ENCODE results near the gene ITGA8.
"Not testable (repeated sequence)": the region's sequence is repeated elsewhere in the genome, so short reads cannot be mapped to it uniquely, and the experiment has no call there.

The ITGA8 gene

DNA sequence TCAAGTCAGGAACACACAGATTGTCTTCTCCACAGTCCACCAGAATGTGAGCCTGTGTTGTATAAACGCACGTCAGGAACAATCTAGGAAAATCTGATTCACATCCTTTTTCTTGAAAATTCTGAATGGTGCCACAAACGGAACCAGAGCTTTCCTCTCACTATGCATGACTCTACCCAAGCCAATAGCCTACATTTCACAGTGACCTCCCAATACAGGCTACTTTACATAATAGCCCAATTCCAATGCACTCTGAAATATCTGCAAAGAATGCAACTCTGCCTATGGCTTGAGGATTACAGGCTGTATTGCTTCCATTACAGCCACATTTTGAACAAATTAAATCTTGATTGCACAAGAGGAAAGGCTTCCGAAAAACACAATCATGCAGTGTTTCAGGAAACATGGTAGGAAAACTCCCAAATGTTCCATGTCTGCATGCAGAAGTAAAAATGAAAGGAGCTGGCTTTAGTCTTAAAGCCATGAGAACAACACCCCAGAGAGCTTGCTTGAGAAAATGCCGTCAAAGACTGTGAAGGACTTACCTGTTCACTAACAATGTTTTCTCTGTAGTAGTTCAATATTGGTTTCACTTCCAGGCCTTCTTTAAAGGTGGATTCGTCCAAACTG lies 113.9 kb downstream of the ITGA8 start:
- no peak for DNase-seq

DNA sequence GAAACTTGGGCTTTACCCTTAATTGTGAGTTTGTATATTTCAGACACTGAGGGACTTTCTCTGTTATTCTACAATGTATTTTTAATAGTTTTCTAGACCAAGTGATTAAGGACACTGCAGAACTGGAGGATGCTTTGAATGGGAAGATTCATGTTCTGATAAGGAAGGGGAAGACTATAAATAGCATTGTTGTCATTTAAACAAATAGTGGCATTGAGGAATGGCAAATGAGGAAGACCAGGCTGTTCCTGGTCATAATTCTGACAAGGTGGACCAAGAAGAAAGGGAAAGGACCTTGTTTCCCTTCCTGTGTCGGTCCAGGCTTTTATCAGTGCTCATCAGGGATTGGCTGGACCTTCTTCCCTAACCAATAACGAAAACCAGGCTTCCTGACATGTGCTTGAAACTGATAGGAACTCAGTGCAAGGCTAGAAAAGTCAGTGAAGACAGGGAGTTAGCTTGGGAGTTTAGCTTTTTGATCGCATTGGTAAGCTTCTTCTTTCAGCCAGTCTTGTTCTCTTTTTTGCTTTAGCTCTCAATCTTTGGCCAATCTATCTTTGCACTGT lies 116.2 kb downstream of the ITGA8 start:
- DNase-seq: no peak

DNA sequence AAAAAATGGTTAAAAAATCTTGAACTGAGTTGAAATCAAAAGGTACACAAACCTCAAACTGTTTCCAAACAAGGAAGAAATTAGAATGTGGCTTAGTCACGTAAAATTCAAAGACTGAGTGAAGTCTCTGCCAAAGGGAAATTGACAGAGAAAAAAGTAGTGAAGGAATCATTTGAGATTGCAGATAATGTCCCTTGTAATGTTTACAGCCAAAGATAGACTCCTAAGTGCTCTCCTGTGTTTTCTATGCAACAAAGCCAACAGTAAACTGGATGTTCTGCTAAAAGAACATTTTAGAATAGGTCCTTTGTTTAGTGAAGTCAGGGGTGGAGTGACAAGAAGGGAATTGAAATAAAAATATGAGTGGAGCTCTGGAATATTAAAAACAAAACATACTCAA lies 117.9 kb downstream of the ITGA8 start:
- DNase-seq: no peak

DNA sequence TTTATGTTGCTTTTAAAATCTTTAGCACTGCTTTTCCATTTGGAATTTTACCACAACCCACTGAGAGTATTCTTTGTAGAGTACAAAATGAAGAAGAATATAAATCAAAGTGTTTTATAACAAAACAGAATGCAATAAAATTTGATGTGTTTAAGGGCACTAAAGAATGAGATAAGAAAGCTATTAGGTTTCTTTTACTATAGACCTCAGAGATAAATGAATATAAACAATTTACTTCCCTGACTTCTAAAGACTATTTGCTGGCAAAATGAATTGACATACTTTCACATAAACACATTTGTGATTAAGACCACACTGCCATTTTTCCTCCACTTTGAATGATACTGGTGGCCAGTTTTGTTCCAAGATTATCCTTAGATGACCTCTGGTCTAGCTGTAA lies 124.5 kb downstream of the ITGA8 start:
- no peak for DNase-seq

DNA sequence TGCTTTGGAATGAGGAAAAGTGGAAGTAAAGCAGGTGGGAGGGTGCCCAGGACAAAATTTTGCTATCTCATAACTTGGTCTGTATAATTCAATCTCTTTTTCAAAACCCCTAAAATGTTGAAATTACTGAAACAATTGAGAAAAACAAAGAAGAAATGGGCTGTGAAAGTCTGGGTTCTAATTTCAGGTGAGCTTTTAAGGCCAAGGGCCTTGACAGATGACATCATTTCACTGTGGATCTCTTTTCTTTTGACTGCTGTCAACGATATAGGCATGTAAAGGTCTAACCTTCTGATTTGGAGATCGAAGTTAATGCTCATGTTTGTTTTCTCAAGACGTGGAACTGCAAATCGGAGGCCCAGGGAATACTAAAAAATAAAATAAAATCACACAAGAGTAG lies 127.8 kb downstream of the ITGA8 start:
- DNase-seq: no peak

DNA sequence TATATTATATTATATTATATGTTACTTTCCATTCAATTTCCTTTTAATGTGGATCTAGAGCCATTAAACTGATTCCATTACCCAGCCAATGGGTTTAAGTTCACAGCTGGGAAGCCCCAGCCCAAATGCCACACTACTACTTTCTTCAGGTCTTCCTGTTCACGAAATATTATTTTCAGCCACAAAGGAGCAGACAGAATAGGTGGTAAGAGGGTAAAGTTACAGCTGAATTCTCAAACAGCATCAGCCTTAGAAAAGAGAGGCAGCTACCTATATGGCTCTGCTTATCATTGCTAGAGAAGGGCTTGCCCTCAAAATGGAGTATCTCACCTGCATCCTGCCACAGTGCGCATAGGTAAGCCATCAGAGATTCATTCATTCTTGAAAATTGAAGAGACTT lies 128.3 kb downstream of the ITGA8 start:
- DNase-seq: no peak

DNA sequence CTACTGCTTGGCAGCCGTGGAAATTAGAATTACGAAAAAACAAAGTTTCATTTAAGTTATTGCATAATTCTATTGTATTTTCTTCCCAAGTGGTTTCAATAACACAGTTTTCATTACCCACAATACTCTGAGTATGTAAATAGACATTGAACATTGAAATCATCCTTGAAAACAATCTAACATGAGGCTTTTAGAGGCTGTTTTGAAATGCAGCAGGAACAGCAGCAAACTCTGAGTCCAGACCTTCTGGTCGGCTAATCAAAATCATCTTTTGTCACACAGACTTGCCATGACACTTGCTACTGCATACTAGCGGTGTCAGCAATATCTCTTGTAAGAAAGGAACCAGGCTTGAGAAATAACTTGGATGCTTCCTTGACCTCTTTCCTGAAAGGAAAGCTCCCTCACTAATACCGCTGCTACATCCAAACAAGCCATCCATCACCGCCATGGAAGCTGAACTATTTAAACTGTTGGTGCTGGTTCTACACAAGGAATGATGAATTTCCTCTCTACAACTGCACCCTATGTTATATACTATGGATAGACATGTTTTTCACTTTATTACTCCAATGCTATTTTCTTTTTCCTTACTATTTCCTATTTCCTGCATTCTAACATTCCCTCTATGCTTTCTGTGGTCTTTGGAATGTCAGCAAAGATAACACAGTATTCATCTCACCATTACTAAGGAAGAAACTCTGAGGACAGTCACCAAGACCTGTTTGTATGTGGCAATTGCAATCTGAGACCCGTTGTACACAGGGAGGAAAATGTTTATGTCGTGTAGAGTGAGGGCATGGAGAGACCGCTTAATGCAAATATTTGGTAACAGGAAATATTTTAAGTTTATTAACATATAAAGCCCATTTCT lies 130.8 kb downstream of the ITGA8 start:
- no peak for DNase-seq

DNA sequence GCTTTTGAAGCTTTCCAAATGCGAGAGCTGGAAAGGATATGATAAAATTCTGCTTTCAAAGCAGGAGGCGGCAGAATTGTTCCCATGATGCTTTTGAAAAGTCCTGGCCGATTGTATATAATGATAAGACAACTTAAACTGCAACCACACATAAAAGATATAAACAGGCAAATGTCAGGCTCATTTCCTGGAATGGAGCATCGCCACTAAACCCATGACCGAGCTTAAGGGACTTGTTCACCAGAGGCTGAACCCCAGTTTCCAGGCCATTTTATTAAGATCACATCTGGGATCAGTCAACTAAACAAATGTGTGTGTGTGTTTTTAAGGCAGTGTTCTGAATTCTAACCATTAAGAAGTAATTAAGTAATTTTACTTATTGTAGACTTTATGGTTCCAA lies 131.6 kb downstream of the ITGA8 start:
- no peak for DNase-seq

DNA sequence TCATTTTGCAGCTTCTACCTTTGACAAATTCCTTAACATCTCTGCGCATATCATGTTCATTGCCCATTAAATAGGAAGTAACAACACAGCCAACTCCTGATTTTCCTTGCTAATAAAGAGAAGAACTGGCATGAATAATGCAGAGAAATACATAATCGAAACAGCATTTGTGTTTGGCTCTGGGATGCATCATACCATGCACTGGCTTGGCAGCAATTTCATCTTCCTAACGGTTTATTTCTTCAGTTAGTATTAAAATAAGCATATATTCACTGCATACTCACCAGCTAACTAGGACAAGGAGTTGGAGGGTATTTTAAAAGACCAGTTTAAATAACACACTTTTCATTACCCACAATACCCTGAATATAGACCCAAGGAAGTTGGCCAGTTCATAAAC lies 132.5 kb downstream of the ITGA8 start:
- no peak for DNase-seq

DNA sequence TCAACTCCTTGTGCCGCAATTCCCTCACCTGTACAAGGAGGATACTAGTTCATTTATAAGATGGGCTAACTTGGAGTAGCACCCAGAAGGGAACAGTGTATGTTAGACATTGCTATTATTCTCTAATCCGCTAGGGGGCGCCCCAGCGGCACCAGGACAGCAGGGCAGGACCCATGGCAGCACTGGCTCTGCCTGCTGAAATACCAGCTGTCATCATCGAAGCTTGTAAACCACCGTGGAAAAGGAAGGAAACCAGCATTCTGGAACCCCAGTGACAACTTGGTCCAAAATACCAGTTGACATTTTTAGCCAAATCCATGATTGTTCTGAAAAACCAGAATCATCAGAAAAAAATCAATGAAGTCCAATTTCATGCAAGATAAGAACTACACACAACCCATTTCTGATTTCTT lies 134.4 kb downstream of the ITGA8 start:
- no peak for DNase-seq

DNA sequence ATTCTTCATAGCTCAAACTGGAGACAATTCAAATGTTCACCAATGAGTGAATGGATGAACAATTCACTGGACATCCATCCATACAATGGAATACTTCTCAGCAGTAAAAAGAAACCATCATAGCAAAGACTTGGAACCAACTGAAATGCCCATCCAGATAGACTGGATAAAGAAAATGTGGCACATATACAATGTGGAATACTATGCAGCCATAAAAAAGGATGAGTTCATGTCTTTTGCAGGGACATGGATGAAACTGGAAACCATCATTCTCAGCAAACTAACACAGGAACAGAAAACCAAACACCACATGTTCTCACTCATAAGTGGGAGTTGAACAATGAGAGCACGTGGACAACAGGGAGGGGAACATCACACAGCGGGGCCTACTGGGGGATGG lies 136.8 kb downstream of the ITGA8 start:
- DNase-seq: not testable (repeated sequence)

DNA sequence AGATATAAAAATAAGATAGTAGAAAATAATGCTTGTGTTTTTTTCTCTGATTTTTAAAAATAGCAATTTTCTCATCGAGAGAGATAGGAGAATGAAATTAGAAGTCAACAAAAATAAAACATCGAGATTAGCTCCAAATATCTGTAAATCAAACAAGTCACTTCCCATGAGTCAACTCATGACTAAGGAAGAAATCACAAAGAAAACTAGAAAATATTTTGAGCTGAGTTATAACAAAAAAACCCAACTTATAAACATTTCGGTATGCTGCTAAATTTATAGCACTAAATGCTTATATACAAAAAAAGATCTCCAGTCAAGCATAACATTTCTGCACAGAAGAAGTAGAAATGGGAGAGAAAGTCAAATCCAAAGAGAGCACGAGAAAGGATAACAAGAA lies 140.1 kb downstream of the ITGA8 start:
- DNase-seq: peak; percentile 46

DNA sequence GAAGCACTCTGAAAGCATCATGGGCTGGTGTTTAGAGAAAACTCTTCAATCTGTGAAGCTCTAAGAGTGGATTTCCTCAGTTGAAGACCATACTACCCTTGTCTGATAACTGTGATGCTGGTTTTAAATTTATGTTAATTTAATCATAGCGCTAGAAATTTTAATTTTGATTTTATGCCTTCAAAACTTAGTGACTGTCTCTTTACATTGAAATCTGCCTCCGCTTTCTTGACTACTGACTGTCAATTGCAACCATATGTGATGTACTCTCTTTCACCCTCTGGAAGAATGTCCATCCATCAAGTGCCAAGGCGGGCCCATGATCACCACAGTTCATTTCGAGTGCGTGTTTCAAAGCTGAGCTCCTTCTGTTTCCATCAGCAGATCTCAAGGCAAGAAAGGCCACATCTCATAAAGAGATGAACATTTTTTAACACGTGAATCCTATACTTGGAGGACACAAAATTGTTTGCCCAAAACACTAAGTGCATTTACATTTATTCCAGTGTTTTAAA lies 147.1 kb downstream of the ITGA8 start:
- no peak for DNase-seq

DNA sequence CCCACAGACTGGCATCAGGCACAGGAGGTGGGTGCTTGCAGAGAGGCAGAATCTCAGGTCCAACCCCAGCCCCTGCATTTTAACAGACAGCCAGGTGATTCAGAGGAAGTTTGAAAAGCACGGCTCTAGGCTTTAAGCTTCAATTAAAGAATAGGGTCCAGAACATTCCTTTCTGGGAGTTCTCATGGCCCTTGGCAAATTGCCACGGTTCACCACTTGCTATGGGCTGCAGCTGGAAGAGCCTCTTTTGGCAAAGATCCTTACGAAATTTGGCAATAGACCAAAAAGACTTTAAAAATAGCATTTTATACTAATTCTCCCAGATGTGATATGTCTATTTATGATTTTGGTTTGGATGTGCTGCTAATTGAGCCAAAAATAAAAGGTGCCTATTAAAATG lies 148.1 kb downstream of the ITGA8 start:
- DNase-seq: no peak

DNA sequence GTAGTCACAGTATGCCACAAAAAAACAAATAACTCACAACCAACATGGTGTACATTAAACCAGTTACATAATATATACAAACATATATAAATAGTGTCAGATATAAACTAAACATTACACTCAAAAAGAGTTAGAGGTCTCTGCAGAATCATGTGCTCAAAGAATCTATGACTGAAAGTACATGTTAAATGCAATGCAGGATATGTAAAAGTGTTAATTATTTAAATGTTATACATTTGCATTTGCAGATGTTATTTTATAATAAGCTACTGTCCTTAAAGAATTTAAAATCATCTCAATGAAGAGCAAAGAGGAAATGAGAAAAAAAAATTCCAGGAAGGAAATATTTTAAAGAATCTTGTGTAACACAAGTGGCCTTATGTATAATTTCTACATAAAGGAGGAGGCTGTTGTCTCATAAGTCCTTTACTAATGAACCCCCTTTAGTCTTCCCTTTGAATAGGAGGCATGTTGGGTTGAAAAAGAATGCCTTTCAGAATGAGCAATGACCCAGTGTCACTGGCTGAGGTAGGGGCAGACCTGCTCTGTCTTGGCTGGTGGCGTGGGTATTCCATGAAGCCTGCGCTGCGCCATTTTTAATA lies 148.9 kb downstream of the ITGA8 start:
- DNase-seq: no peak

DNA sequence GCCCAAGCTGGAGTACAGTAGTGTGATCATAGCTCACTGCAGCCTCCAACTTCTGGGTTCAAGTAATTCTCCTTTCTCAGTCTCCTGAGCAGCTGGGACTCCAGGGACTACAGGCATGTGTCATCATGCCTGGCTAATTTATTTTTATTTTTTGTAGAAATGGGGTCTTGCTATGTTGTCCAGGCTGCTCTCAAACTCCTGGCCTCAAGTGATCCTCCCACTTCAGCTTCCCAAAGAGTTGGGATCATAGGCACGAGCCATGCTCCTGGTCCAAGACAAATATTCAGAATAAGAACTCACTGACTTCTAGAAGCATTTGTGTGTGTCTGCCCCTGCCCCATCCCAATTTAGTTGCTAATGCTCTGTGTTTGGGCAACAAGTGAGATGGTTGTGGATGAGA lies 151.8 kb downstream of the ITGA8 start:
- no peak for DNase-seq

DNA sequence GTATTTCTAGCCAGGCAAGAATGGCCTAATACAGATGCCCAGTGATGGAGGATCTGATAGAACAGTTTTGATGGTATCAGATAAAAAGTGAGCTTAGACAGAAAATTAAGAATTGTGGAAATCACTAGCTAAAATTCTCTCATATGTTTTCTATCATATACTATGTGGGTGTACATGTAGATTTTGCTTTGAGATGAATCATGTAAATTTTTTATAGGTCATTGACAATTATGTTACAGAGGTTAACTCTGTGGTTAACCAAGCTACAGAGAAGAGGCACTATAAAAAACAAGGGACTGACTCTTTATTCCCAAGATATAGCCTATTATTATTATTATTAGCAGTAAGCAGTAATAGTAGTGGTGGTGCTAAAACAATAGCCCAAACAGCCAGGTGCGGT lies 156.5 kb downstream of the ITGA8 start:
- no peak for DNase-seq

DNA sequence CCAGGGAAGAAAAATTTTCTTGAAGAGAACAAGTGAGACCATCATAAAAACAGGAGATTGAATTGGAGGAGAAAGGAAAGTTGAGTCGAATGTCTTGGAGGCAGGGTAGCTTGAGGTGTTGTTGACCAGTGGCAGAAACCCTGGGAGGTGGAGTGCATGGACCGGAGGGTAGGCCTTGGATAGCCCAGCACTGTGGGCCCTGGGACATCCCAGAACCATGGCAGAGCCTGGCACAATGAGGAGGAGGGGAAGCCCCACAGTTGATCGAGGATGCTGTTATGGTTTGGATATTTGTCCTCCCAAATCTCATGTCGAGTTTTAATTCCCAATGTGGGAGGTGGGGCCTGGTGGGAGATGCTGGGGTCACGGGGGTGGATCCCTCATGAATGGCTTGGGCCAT lies 157.1 kb downstream of the ITGA8 start:
- no peak for DNase-seq

DNA sequence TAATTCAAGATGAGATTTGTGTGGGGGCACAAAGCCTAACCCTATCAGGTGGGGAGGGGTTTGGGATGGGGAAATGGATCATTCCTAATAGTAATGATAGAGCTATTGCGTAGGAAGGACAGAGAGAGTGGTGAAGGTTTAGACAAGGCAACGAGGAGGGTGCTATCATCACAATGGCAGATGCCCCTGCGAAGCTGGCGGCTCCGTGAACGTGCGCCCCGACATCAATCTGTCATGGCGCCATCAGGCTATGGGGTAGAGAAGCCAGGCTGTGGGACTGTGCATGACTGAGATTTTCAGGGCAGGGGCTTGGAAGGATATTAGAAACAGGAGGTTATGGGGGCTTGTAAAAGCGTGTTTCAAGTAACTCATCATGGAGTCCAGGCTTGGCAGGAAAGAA lies 157.6 kb downstream of the ITGA8 start:
- DNase-seq: no peak

DNA sequence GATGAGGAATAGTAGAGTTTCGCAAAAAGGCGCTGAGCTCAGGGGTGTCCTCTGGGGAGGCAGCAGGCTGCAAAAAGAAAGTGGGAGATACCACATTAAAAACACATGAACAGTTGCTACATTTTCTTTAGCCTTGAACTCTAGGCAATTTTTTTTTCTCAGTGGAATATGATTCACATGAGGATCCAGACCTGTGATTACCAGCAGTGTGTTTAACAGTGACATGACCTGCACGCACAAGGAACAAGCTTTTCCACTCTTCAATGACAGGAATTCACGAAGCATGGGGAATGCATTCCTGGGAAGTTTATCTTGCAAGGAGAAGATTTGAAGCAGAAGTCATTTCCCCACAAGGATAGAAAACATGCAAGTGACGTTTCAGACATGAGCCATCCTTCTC lies 161.6 kb downstream of the ITGA8 start:
- DNase-seq: peak; percentile 75

DNA sequence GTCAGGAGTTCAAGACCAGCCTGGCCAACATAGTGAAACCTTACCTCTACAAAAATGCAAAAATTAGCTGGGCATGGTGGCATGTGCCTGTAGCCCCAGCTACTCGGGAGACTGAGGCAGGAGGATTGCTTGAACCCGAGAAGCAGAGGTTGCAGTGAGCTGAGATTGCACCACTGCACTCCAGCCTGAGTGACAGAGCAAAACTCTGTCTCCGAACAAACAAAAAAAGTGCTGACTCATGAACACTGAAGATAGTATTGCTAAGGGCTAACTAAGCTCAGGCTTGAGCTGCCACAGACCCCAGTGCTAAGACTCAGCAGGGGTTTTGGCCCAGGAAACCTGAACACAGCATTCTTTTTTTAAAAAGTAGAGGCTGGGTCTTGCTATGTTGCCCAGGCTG lies 162.6 kb downstream of the ITGA8 start:
- DNase-seq: not testable (repeated sequence)

DNA sequence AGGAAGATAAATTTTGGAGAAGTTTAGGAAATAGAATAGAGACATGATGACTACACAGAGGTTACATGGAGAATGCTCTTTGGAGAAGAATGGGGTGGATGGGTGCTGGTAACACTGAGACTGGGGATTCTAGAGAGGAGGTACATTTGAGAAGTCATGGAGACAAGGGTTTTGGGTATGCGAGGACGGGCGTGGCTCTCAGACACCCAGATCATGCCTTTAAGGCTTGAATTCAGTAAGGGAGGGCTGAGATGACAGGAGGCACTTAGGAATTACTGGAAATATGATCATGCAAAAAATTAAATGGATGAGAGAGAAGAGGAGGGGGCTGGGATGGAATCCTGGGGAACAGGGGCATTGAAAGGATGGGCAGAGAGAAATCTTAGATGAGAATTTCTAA lies 168.8 kb downstream of the ITGA8 start:
- DNase-seq: no peak

DNA sequence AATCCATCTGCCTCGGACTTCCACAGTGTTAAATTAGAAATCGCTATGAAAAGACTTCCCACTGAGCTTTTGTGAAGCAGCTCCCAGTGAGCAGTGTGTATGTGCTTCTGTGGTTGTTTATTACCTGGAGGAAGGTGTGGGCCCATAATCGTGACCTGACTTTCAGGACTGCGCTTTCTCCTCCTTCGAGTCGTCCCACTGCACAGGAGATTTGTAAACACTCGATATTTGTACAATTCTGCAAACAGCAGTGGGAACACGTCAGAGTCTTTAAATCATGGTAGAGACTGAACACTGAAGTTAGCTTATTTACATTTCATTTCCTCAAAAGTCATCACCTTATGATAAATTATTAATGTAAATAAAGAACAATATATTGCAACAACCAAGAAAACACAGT lies 171.4 kb downstream of the ITGA8 start:
- DNase-seq: no peak

DNA sequence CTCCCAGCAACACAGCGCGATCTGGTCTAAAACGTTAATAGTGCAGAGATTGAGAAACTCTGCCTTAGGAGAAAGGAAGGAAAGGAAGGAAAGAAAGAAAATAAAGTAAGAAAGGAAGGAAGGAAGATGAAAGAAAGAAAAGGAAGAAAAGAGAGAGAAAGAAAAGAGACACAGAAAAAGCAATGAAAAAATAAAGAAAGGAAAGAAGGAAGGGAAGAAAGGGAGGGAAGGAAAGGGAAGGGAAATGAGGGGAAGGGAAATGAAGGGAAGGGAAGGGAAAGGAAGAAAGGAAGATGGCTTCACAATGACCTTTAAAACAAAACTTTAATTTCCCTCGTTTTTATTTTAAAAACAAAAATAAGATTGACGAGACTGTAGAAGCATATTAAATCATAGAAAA lies 173.1 kb downstream of the ITGA8 start:
- no peak for DNase-seq
